ENCODE data around the gene NRGN. TPM values are rescaled to one million over a fixed set of nuclear protein-coding genes. Genes with fewer than 3 reads are reported as not detected.

NRGN gene
- polyA plus RNA-seq, 1 donor from 2014 or later = 0.69 TPM

DNA sequence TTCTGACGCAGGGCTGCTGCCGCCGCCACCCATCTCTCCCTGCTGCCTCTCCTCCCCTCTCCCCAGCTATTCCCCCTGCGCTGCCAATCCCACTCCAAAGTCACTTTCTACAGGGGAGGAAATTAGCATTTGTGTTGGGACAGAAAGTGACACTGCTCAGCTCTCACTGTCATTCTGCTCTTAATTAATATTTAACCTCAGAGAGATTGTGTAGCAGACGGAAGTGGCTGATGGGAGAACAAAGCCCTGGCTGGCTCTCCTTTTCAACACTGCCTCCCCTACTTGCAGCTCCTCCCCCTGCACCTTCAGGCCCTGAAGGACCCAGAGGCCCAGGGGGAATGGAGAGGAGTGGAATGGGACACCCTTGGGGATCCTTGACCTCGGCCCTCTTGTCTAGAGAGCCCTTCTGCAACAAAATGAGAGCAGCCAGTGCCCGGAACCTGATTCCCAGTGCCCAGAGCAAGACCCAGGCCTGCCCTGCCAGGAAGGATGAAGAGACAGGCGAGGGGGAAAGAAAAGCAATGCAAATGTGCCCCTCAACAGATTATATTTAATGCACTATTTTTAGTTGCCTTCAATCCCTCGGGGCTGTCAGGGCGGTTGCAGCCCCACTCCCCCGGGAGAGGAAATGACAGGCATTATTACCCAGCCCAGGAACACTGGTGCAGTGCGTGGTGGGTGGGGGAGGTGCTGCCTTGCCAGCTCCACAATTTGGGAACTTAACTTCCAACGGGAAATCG lies 14.6 kb upstream of the NRGN start:
- peak overlapping the region; percentile 4 for H3K4me2 ChIP-seq (ENCODE audit: low read length)
- H3F3A ChIP-seq (ENCODE audit: insufficient read depth, low read length, poor library complexity, severe bottlenecking) = no peaks in the 10 kb centered on the region
- peaks cover under 1% of the 10 kb centered on the region for H3K27me3 ChIP-seq (ENCODE audit: insufficient read depth, low read depth, low read length)
- H3K36me3 ChIP-seq (ENCODE audit: insufficient read depth, low read length) = no peaks in the 10 kb centered on the region
- H3K27ac ChIP-seq (ENCODE audit: low read length) = peak overlapping the region; percentile 81
- peak overlapping the region; percentile 44 for H3K4me3 ChIP-seq (ENCODE audit: low read length)
- H2AFZ ChIP-seq (ENCODE audit: low read depth, low read length) = peak overlapping the region; percentile 36
- TF ChIP-seq SMC3 (conservative IDR thresholded peaks at IDR 0.05; ENCODE audit: poor library complexity) = no peak
- no peak for TF ChIP-seq CTCF (IDR thresholded peaks at IDR 0.05; ENCODE audit: poor library complexity, severe bottlenecking)
- peak; percentile 51 for TF ChIP-seq POLR2AphosphoS5 (IDR thresholded peaks at IDR 0.05)
- no peak for TF ChIP-seq REST (IDR thresholded peaks at IDR 0.05; ENCODE audit: borderline replicate concordance)
- TF ChIP-seq EP300 (conservative IDR thresholded peaks at IDR 0.05; ENCODE audit: poor library complexity, severe bottlenecking) = peak; percentile 39
- H3K79me2 ChIP-seq (replicated peaks; ENCODE audit: insufficient read depth, low read length) = no peaks in the 10 kb centered on the region
- H3K9ac ChIP-seq (ENCODE audit: low read length) = peak overlapping the region; percentile 57
- H3K9me2 ChIP-seq (ENCODE audit: insufficient read depth, low read length) = no peaks in the 10 kb centered on the region
- no peaks in the 10 kb centered on the region for H3K9me3 ChIP-seq (ENCODE audit: low read length)
- no peaks in the 10 kb centered on the region for H4K20me1 ChIP-seq (ENCODE audit: insufficient read depth)

GRCh38 chr11:124725719-124726105 lies 14.0 kb upstream of the NRGN start:
- H3F3A ChIP-seq (ENCODE audit: insufficient read depth, low read length, poor library complexity, severe bottlenecking) = no peaks in the 10 kb centered on the region
- peak overlapping the region; percentile 44 for H3K4me3 ChIP-seq (ENCODE audit: low read length)
- no peak overlapping the region for H2AFZ ChIP-seq (ENCODE audit: low read depth, low read length)
- no peaks in the 10 kb centered on the region for H3K36me3 ChIP-seq (ENCODE audit: insufficient read depth, low read length)
- H3K9me3 ChIP-seq (ENCODE audit: low read length) = no peaks in the 10 kb centered on the region
- TF ChIP-seq CTCF (IDR thresholded peaks at IDR 0.05; ENCODE audit: poor library complexity, severe bottlenecking) (no peak), TAF1 (IDR thresholded peaks at IDR 0.05; ENCODE audit: low read depth) (no peak), POLR2AphosphoS5 (IDR thresholded peaks at IDR 0.05) (no peak), EP300 (conservative IDR thresholded peaks at IDR 0.05; ENCODE audit: poor library complexity, severe bottlenecking) (no peak), REST (IDR thresholded peaks at IDR 0.05; ENCODE audit: borderline replicate concordance) (no peak), SMC3 (conservative IDR thresholded peaks at IDR 0.05; ENCODE audit: poor library complexity) (no peak), EZH2 (IDR thresholded peaks at IDR 0.05; ENCODE audit: borderline replicate concordance, insufficient read depth, low read length, poor library complexity, severe bottlenecking) (no peak), RAD21 (conservative IDR thresholded peaks at IDR 0.05) (no peak), MXI1 (conservative IDR thresholded peaks at IDR 0.05; ENCODE audit: poor library complexity, severe bottlenecking) (no peak)
- peak overlapping the region; percentile 57 for H3K9ac ChIP-seq (ENCODE audit: low read length)
- peak overlapping the region; percentile 81 for H3K27ac ChIP-seq (ENCODE audit: low read length)
- H3K79me2 ChIP-seq (replicated peaks; ENCODE audit: insufficient read depth, low read length) = no peaks in the 10 kb centered on the region
- H3K4me2 ChIP-seq (ENCODE audit: low read length) = no peak overlapping the region
- H3K9me2 ChIP-seq (ENCODE audit: insufficient read depth, low read length) = no peaks in the 10 kb centered on the region
- no peaks in the 10 kb centered on the region for H4K20me1 ChIP-seq (ENCODE audit: insufficient read depth)
- H3K27me3 ChIP-seq (ENCODE audit: insufficient read depth, low read depth, low read length) = no peaks in the 10 kb centered on the region
